ENCODE data around the gene INTS3. TPM values are rescaled to one million over a fixed set of nuclear protein-coding genes. Genes with fewer than 3 reads are reported as not detected.

The INTS3 gene
- total and polyA plus RNA-seq, 12 donors = 25.4 to 46.1 (median 31.1) TPM

DNA sequence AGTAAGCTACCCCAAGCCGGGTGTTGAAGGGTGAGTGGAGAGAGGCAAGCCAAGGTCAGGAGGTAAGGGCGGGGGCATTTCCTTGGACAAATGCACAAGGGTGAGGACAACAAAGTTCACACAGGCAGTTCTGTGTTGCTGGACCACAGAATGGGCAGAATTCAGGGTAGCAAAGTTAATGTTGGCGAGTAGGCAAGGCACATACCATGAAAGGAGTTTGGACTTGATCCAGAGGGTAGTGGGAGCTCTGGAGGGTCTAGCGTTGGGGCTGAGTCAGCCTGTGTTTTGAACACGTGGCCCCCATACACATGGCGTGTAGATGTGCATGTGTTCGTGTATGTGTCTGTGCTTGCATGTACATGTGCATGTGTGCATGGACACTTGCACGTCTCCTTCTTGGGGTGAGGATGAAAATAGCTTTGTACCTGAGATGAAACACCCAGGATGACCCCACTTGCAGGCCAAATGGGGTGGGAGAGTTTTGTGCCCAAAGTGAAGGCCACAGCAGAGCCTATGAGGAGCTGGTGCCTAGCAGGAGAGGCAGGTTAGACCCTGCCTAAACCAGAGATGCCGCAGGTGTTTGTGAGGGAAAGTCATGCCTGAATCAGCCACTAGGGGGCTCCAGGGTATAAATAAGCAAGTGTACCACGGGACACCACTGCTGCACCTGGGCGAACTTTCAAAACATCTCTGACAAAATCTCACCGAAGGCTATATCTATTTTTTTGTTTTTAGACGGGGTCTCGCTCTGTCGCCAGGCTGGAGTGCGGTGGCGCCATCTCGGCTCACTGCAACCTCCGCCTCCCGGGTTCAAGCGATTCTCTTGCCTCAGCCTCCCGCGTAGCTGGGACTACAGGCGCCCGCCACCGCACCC, 69.2 kb downstream of the INTS3 start:
- Histone ChIP-seq H3K4me1 (peaks cover 0 to 15% (median 0%) of the 10 kb centered on the region in 9 donors), H3K36me3 (peaks cover 0 to 16% (median 0%) of the 10 kb centered on the region in 9 donors), H3K4me3 (no peak overlapping the region), H3K9me3 (no peaks in the 10 kb centered on the region), H3K27me3 (no peaks in the 10 kb centered on the region), H3K27ac (no peak overlapping the region)
- 57 to 58% methylated on average over 26 of the region's 26 CpGs for WGBS, 2 donors
- intact Hi-C loops (cut with DNase I) = loop anchor here in 8 of 10 donors (1.0 to 10.0 kb wide), 9 partner anchors 125 to 190 kb away; partner anchors contain the start of genes RAB13 (in 7 of the 8), DENND4B (in 3 of the 8), CREB3L4 (in 1 of the 8) and CRTC2 (in 1 of the 8)
- DNase-seq = peak; percentile 53 to 84
- ATAC-seq = peak in 7 of 8 donors; percentile 51 to 76 (median 69)
- TF ChIP-seq, protein P1, sequence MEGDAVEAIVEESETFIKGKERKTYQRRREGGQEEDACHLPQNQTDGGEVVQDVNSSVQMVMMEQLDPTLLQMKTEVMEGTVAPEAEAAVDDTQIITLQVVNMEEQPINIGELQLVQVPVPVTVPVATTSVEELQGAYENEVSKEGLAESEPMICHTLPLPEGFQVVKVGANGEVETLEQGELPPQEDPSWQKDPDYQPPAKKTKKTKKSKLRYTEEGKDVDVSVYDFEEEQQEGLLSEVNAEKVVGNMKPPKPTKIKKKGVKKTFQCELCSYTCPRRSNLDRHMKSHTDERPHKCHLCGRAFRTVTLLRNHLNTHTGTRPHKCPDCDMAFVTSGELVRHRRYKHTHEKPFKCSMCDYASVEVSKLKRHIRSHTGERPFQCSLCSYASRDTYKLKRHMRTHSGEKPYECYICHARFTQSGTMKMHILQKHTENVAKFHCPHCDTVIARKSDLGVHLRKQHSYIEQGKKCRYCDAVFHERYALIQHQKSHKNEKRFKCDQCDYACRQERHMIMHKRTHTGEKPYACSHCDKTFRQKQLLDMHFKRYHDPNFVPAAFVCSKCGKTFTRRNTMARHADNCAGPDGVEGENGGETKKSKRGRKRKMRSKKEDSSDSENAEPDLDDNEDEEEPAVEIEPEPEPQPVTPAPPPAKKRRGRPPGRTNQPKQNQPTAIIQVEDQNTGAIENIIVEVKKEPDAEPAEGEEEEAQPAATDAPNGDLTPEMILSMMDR (IDR thresholded peaks at IDR 0.05) = peak; percentile 83 to 96 (median 92)

DNA sequence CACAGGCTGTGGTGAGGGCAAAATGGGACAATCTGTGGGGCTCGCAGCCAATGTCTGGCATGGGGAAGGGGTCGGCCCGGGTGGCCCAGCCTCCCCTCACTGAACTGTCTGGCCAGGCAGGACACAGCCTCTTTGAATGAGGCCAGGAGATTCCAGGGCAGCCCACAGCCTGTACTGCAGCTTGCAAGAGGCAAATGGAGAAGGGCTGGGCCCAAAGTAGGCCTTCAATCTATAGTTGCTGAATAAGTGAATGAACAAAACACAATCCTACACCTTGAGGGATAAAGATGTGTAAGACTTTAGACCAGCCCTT, 70.6 kb downstream of the INTS3 start:
- TF ChIP-seq, protein P1 (IDR thresholded peaks at IDR 0.05) = no peak
- Histone ChIP-seq H3K36me3 (peaks cover 0 to 16% (median 0%) of the 10 kb centered on the region in 9 donors), H3K4me3 (no peak overlapping the region), H3K27ac (no peak overlapping the region), H3K9me3 (no peaks in the 10 kb centered on the region), H3K4me1 (peaks cover 0 to 28% (median 9%) of the 10 kb centered on the region in 9 donors), H3K27me3 (no peaks in the 10 kb centered on the region)
- ATAC-seq = no peak
- 83% methylated on average over 3 of the region's 3 CpGs for WGBS, 2 donors
- intact Hi-C loops (cut with DNase I) = loop anchor here in 5 of 10 donors (5.0 to 10.0 kb wide), 7 partner anchors 124 to 189 kb away; partner anchors contain the start of genes DENND4B (in 3 of the 5), CREB3L4 (in 1 of the 5), CRTC2 (in 1 of the 5) and GATAD2B (in 1 of the 5)
- no peak for DNase-seq

DNA sequence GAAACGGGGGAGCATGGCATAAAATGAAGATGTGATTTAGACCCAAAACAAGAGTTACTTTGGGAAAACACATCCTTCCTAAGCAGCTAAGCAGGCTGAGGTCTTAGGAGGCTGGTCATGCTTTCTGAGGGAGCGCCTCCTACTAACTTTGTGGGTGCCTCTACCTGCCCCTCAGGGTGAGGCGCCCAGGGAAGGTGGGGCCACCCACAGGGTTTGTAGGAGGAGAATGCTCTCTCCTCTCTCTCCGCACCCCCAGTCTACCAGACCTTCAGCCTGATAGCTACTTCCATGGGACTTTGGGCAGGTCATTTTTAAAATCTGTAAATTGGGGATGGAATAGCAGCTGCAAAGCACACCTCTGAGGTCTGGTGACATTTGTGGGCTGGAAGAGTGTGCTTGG, 71.2 kb downstream of the INTS3 start:
- H3K4me1 ChIP-seq = peaks cover 0 to 34% (median 13%) of the 10 kb centered on the region in 9 donors
- WGBS, 2 donors = 94 to 96% methylated on average over 4 of the region's 4 CpGs
- intact Hi-C loops (cut with DNase I) = loop anchor here in 5 of 10 donors (5.0 to 10.0 kb wide), 7 partner anchors 123 to 188 kb away; partner anchors contain the start of genes DENND4B (in 3 of the 5), CREB3L4 (in 1 of the 5), CRTC2 (in 1 of the 5) and GATAD2B (in 1 of the 5)
- TF ChIP-seq, protein P1 (IDR thresholded peaks at IDR 0.05) = no peak
- no peaks in the 10 kb centered on the region for H3K27me3 ChIP-seq
- no peaks in the 10 kb centered on the region for H3K9me3 ChIP-seq
- no peak overlapping the region for H3K4me3 ChIP-seq
- H3K27ac ChIP-seq = no peak overlapping the region
- DNase-seq = no peak
- peaks cover 0 to 16% (median 0%) of the 10 kb centered on the region in 9 donors for H3K36me3 ChIP-seq
- ATAC-seq = no peak

Data from heart right ventricle (tissue), 16 donors.